Neural progenitor cell (in vitro differentiated cells): ENCODE measurements around the gene SLC25A26.

ENCODE experiments used
- CTCF ChIP-seq: fragments of 200-600 bp; sonication (generic); IDR thresholded peaks from 2 replicates; pipeline ENCODE4 v1.5.1; 2017; ENCODE audit warnings: antibody characterized with exemption, mild to moderate bottlenecking
- EZH2 ChIP-seq: fragments of 200-600 bp; sonication (generic); IDR thresholded peaks from 2 replicates; pipeline ENCODE4 v1.6.1; 2017; ENCODE audit warnings: antibody characterized with exemption, mild to moderate bottlenecking, moderate library complexity
- EZH2phosphoT487 ChIP-seq: fragments of 200-600 bp; sonication (generic); IDR thresholded peaks from 2 replicates; pipeline ENCODE4 v1.6.1; 2017; ENCODE audit warnings: antibody characterized with exemption

- TF ChIP-seq CTCF (no peak), EZH2 (no peak), EZH2phosphoT487 (no peak)
Observed at GRCh38 chr3:66403323-66403990, 182.7 kb downstream of the SLC25A26 start.
